WTC11 (cell line): Measurements from ENCODE around the gene MED19. TPM values are rescaled to one million over a fixed set of nuclear protein-coding genes. Genes with fewer than 3 reads are reported as not detected.

ENCODE experiments used
- ATAC-seq: fragments of 200-7000 bp; cut with Tn5 transposase; 2 replicates; pipeline ENCODE4 v1.10.0; 2021; ENCODE audit warnings: mild to moderate bottlenecking, moderate library complexity
- CTCF ChIA-PET: fragments of 300-600 bp; sonication (Branson Sonifier 250); formaldehyde crosslinking; loops from one replicate; lab custom pipeline; 2021; ENCODE audit warnings: antibody characterized with exemption; lab: Charles Lee
- POLR2A ChIA-PET: fragments of 350-600 bp; sonication (Branson Sonifier 250); formaldehyde crosslinking; loops from one replicate; lab custom pipeline; 2021; ENCODE audit warnings: antibody characterized with exemption; lab: Charles Lee
- DNase-seq: peaks from one replicate; pipeline ENCODE4 v3.0.0; 2021; ENCODE audit warnings: low spot score
- H3K27ac Mint-ChIP-seq: 2 replicates; pipeline ENCODE4 v1.8.0; 2021; ENCODE audit warnings: mixed read lengths
- H3K27me3 Mint-ChIP-seq: 2 replicates; pipeline ENCODE4 v1.8.0; 2021; ENCODE audit warnings: low read depth, mild to moderate bottlenecking, moderate library complexity, mixed read lengths
- H3K36me3 Mint-ChIP-seq: 2 replicates; pipeline ENCODE4 v1.8.0; 2021; ENCODE audit warnings: mixed read lengths
- H3K4me1 Mint-ChIP-seq: 2 replicates; pipeline ENCODE4 v1.8.0; 2022; ENCODE audit warnings: mixed read lengths
- H3K4me3 Mint-ChIP-seq: 2 replicates; pipeline ENCODE4 v1.8.0; 2021; ENCODE audit warnings: mild to moderate bottlenecking, moderate library complexity, mixed read lengths
- H3K9me3 Mint-ChIP-seq: 2 replicates; pipeline ENCODE4 v1.8.0; 2021; ENCODE audit warnings: mixed read lengths
- ARID4B ChIP-seq: sonication (generic); formaldehyde crosslinking; IDR thresholded peaks from 2 replicates; pipeline ENCODE4 v1.8.0; 2023; ENCODE audit warnings: missing genetic modification reagents, mild to moderate bottlenecking, borderline replicate concordance
- CDX4 ChIP-seq: fragments of 250-450 bp; sonication (Bioruptor Pico); IDR thresholded peaks from 2 replicates; pipeline ENCODE4 v1.9.0; 2021; ENCODE audit warnings: moderate library complexity, mild to moderate bottlenecking, inconsistent platforms, borderline replicate concordance
- E2F5 ChIP-seq: sonication (generic); formaldehyde crosslinking; IDR thresholded peaks from 2 replicates; pipeline ENCODE4 v1.8.1; 2022; ENCODE audit warnings: mild to moderate bottlenecking, moderate library complexity, missing genetic modification reagents
- FOXJ3 ChIP-seq: sonication (generic); formaldehyde crosslinking; IDR thresholded peaks from 2 replicates; pipeline ENCODE4 v1.9.0; 2021; ENCODE audit warnings: missing genetic modification reagents, mild to moderate bottlenecking, borderline replicate concordance
- FOXK1 ChIP-seq: sonication (generic); formaldehyde crosslinking; IDR thresholded peaks from 2 replicates; pipeline ENCODE4 v1.8.0; 2022; ENCODE audit warnings: mild to moderate bottlenecking, moderate library complexity, missing genetic modification reagents
- MAX ChIP-seq: sonication (generic); formaldehyde crosslinking; IDR thresholded peaks from 2 replicates; pipeline ENCODE4 v1.8.0; 2022; ENCODE audit warnings: mild to moderate bottlenecking, missing genetic modification reagents
- MYBL2 ChIP-seq: sonication (generic); formaldehyde crosslinking; IDR thresholded peaks from 2 replicates; pipeline ENCODE4 v1.8.1; 2023; ENCODE audit warnings: mild to moderate bottlenecking, moderate library complexity, missing genetic modification reagents
- NR1H2 ChIP-seq: sonication (generic); formaldehyde crosslinking; IDR thresholded peaks from 2 replicates; pipeline ENCODE4 v1.9.0; 2021; ENCODE audit warnings: mild to moderate bottlenecking, moderate library complexity, missing genetic modification reagents
- ZBTB21 ChIP-seq: sonication (generic); formaldehyde crosslinking; IDR thresholded peaks from 2 replicates; pipeline ENCODE4 v1.8.1; 2023; ENCODE audit warnings: mild to moderate bottlenecking, missing genetic modification reagents, borderline replicate concordance
- ZMAT4 ChIP-seq: fragments of 250-450 bp; sonication (Bioruptor Pico); IDR thresholded peaks from 2 replicates; pipeline ENCODE4 v1.9.0; 2021; ENCODE audit warnings: mild to moderate bottlenecking
- ZNF138 ChIP-seq: sonication (generic); formaldehyde crosslinking; conservative IDR thresholded peaks from 2 replicates; pipeline ENCODE4 v1.8.1; 2022; ENCODE audit warnings: mild to moderate bottlenecking, moderate library complexity, missing genetic modification reagents
- ZNF219 ChIP-seq: sonication (generic); formaldehyde crosslinking; IDR thresholded peaks from 2 replicates; pipeline ENCODE4 v1.8.0; 2023; ENCODE audit warnings: missing genetic modification reagents, mild to moderate bottlenecking, borderline replicate concordance
- ZNF317 ChIP-seq: sonication (generic); formaldehyde crosslinking; IDR thresholded peaks from 2 replicates; pipeline ENCODE4 v1.8.1; 2023; ENCODE audit warnings: low read depth, mild to moderate bottlenecking, moderate library complexity, missing genetic modification reagents, borderline replicate concordance
- ZNF512 ChIP-seq: sonication (generic); formaldehyde crosslinking; IDR thresholded peaks from 2 replicates; pipeline ENCODE4 v1.8.1; 2022; ENCODE audit warnings: missing genetic modification reagents, borderline replicate concordance
- total RNA-seq: library from RNA; stranded (reverse); gene quantifications from 3 replicates; pipeline ENCODE4 v1.2.3, GENCODE V29; 2021

The MED19 gene
- total RNA-seq, 1 experiment from 2014 or later: 19.1 TPM

- CTCF ChIA-PET: interaction anchor here (1.3 to 1.4 kb wide), 2 partner anchors 13 to 184 kb away, joined by 3 to 4 read pairs; no protein-coding TSS in a partner anchor
- H3K4me3 Mint-ChIP-seq: no peak overlapping the region
Observed at GRCh38 chr11:57675176-57675941, 36.7 kb downstream of the MED19 start.

More at GRCh38 chr11:57675176-57675941, 36.7 kb downstream of the MED19 start:
- TF ChIP-seq MYBL2 (CRISPR knock-in tag): no peak
- no peak for TF ChIP-seq ZMAT4
- no peak for TF ChIP-seq ZNF317 (CRISPR knock-in tag)
- no peak for TF ChIP-seq ARID4B (CRISPR knock-in tag)
- TF ChIP-seq E2F5 (CRISPR knock-in tag): no peak
- TF ChIP-seq ZNF138 (CRISPR knock-in tag): no peak
- no peak for TF ChIP-seq MAX (CRISPR knock-in tag)
- TF ChIP-seq CDX4 (CRISPR knock-in tag): no peak
- no peak for TF ChIP-seq ZNF219
- TF ChIP-seq ZBTB21 (CRISPR knock-in tag): no peak
- TF ChIP-seq NR1H2 (CRISPR knock-in tag): no peak
- TF ChIP-seq FOXK1 (CRISPR knock-in tag): no peak
- TF ChIP-seq ZNF512 (CRISPR knock-in tag): no peak
- no peak for TF ChIP-seq FOXJ3
- H3K36me3 Mint-ChIP-seq: peaks cover 50% of the 10 kb centered on the region
- DNase-seq (no peak), ATAC-seq (no peak)
- POLR2A ChIA-PET: interaction anchor here (0.5 to 0.8 kb wide), 3 partner anchors 66 to 186 kb away, joined by 3 to 5 read pairs (median 4); partner anchors contain the start of gene SELENOH
- no peaks in the 10 kb centered on the region for H3K27me3 Mint-ChIP-seq
- H3K9me3 Mint-ChIP-seq: peaks cover 3% of the 10 kb centered on the region; the same call in 1 of the 2 replicates
- H3K4me1 Mint-ChIP-seq: peaks cover 38% of the 10 kb centered on the region
- H3K27ac Mint-ChIP-seq: peak overlapping the region; percentile 2; the same call in 1 of the 2 replicates
